SK-N-MC (cell line): ENCODE results near the gene ANXA2.

Source experiments
- EZH2 ChIP-seq: fragments of 200-600 bp; sonication (generic); IDR thresholded peaks from one replicate; pipeline ENCODE4 v1.6.1; 2017; ENCODE audit warnings: antibody characterized with exemption
- POLR2AphosphoS5 ChIP-seq: IDR thresholded peaks from 2 replicates; pipeline ENCODE4 v1.6.1; 2012; ENCODE audit warnings: mild to moderate bottlenecking, low read depth, low read length, borderline replicate concordance

DNA sequence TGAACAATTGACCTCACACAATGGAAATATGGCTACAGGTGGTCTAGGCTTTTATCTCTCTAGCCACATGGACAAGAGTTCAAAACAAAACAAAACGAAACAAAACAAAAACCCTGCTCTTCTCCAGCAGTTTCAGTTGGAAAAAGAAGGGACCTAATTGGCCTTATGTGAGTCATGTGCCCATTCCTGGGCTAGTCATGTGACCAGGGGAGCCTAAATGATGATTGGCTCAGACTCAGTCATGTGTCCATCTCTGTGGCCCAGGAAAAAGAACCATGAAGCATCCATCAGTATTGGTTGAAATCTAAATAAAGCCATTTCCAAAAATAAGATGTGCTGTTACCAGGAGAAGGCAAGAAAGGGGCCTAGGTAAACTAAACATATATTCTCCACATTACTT is 96.8 kb downstream of the ANXA2 start:
- TF ChIP-seq EZH2 (no peak), POLR2AphosphoS5 (no peak)
